HG03045 (cell line): Measurements from ENCODE around the gene KCNK10.
"Not testable (repeated sequence)": the region's sequence is repeated elsewhere in the genome, so short reads cannot be mapped to it uniquely, and the experiment has no call there.

Experiments used
- ATAC-seq: cut with Tn5 transposase; IDR thresholded peaks from one replicate; pipeline ENCODE4 v1.9.1; 2021; ENCODE audit warnings: mild to moderate bottlenecking, moderate library complexity; ENCODE audit not compliant: unreplicated experiment

KCNK10 gene

GRCh38 chr14:88272390-88273269, 50.4 kb downstream of the KCNK10 start:
- no peak for ATAC-seq

GRCh38 chr14:88271205-88271604, 51.9 kb downstream of the KCNK10 start:
- no peak for ATAC-seq

GRCh38 chr14:88270776-88271175, 52.3 kb downstream of the KCNK10 start:
- ATAC-seq, result no peak

- ATAC-seq, result no peak
These were observed 53.2 kb downstream of the KCNK10 start for GRCh38 chr14:88269806-88270420.

- ATAC-seq, result no peak
These were observed 56.6 kb downstream of the KCNK10 start for GRCh38 chr14:88266474-88266873.

GRCh38 chr14:88264116-88264515, 59.0 kb downstream of the KCNK10 start:
- no peak for ATAC-seq

- ATAC-seq, result not testable (repeated sequence)
These were observed 61.8 kb downstream of the KCNK10 start for GRCh38 chr14:88261302-88261701.

- ATAC-seq, result no peak
These were observed 65.0 kb downstream of the KCNK10 start for GRCh38 chr14:88258021-88258420.

GRCh38 chr14:88256997-88257950, 65.8 kb downstream of the KCNK10 start:
- ATAC-seq, result no peak

GRCh38 chr14:88255798-88256197, 67.3 kb downstream of the KCNK10 start:
- ATAC-seq, result no peak

GRCh38 chr14:88255196-88255595, 67.9 kb downstream of the KCNK10 start:
- no peak for ATAC-seq

- ATAC-seq, result no peak
These were observed 70.6 kb downstream of the KCNK10 start for GRCh38 chr14:88252498-88252897.

GRCh38 chr14:88251650-88252049, 71.4 kb downstream of the KCNK10 start:
- no peak for ATAC-seq

- ATAC-seq, result no peak
These were observed 73.8 kb downstream of the KCNK10 start for GRCh38 chr14:88249266-88249665.

- no peak for ATAC-seq
These were observed 74.5 kb downstream of the KCNK10 start for GRCh38 chr14:88248606-88249005.

- no peak for ATAC-seq
These were observed 75.8 kb downstream of the KCNK10 start for GRCh38 chr14:88247228-88247627.

GRCh38 chr14:88245321-88245720, 77.7 kb downstream of the KCNK10 start:
- ATAC-seq, result no peak

- ATAC-seq, result no peak
These were observed 79.1 kb downstream of the KCNK10 start for GRCh38 chr14:88243946-88244345.

- ATAC-seq, result no peak
These were observed 80.6 kb downstream of the KCNK10 start for GRCh38 chr14:88242446-88242845.

GRCh38 chr14:88241810-88242209, 81.3 kb downstream of the KCNK10 start:
- ATAC-seq, result no peak

GRCh38 chr14:88234442-88234841, 88.6 kb downstream of the KCNK10 start:
- no peak for ATAC-seq
